Measurements from ENCODE around the gene SORL1-AS1.

The SORL1-AS1 gene

GRCh38 chr11:121427400-121427744 lies 25.4 kb downstream of the SORL1-AS1 start:
- H3K4me1 Mint-ChIP-seq (ENCODE audit: low read depth), result peaks cover 23% of the 10 kb centered on the region
- no peak for DNase-seq (ENCODE audit: low spot score)
- peaks cover 5% of the 10 kb centered on the region for H3K27me3 Mint-ChIP-seq (ENCODE audit: insufficient read depth)
- H3K36me3 Mint-ChIP-seq (ENCODE audit: low read depth), result peaks cover 5% of the 10 kb centered on the region
- H3K27ac Mint-ChIP-seq, result no peak overlapping the region
- intact Hi-C loops (cut with micrococcal nuclease), result no loop called here
- H3K4me3 Mint-ChIP-seq, result no peak overlapping the region
- H3K9me3 Mint-ChIP-seq, result peaks cover 11% of the 10 kb centered on the region

GRCh38 chr11:121426476-121427399 lies 26.0 kb downstream of the SORL1-AS1 start:
- Mint-ChIP-seq H3K4me3 (peak overlapping the region; percentile 63), H3K27ac (no peak overlapping the region), H3K9me3 (peaks cover 11% of the 10 kb centered on the region), H3K27me3 (ENCODE audit: insufficient read depth) (peaks cover 5% of the 10 kb centered on the region), H3K36me3 (ENCODE audit: low read depth) (peaks cover 4% of the 10 kb centered on the region), H3K4me1 (ENCODE audit: low read depth) (peaks cover 23% of the 10 kb centered on the region)
- intact Hi-C loops (cut with micrococcal nuclease), result no loop called here
- DNase-seq (ENCODE audit: low spot score), result no peak

GRCh38 chr11:121425828-121426227 lies 26.9 kb downstream of the SORL1-AS1 start:
- DNase-seq (ENCODE audit: low spot score), result no peak
- Mint-ChIP-seq H3K27ac (no peak overlapping the region), H3K4me3 (no peak overlapping the region), H3K27me3 (ENCODE audit: insufficient read depth) (peaks cover 5% of the 10 kb centered on the region), H3K36me3 (ENCODE audit: low read depth) (peaks cover 3% of the 10 kb centered on the region), H3K9me3 (peaks cover 11% of the 10 kb centered on the region), H3K4me1 (ENCODE audit: low read depth) (peaks cover 29% of the 10 kb centered on the region)
- intact Hi-C loops (cut with micrococcal nuclease), result no loop called here

GRCh38 chr11:121422675-121423074 lies 30.1 kb downstream of the SORL1-AS1 start:
- DNase-seq (ENCODE audit: low spot score), result no peak
- Mint-ChIP-seq H3K27me3 (ENCODE audit: insufficient read depth) (peaks cover 2% of the 10 kb centered on the region), H3K36me3 (ENCODE audit: low read depth) (peaks cover 3% of the 10 kb centered on the region), H3K9me3 (peaks cover 11% of the 10 kb centered on the region), H3K4me1 (ENCODE audit: low read depth) (peaks cover 53% of the 10 kb centered on the region), H3K27ac (no peak overlapping the region), H3K4me3 (no peak overlapping the region)
- intact Hi-C loops (cut with micrococcal nuclease), result loop anchor here (5.0 kb wide), 2 partner anchors 55 to 130 kb away; partner anchors contain the start of gene SC5D

GRCh38 chr11:121421149-121421901 lies 31.4 kb downstream of the SORL1-AS1 start:
- Mint-ChIP-seq H3K4me3 (no peak overlapping the region), H3K4me1 (ENCODE audit: low read depth) (peaks cover 59% of the 10 kb centered on the region), H3K27me3 (ENCODE audit: insufficient read depth) (peaks cover 2% of the 10 kb centered on the region), H3K36me3 (ENCODE audit: low read depth) (peaks cover 3% of the 10 kb centered on the region), H3K27ac (peak overlapping the region; percentile 25), H3K9me3 (peaks cover 11% of the 10 kb centered on the region)
- no peak for DNase-seq (ENCODE audit: low spot score)
- intact Hi-C loops (cut with micrococcal nuclease), result loop anchor here (5.0 kb wide), 2 partner anchors 54 to 129 kb away; partner anchors contain the start of gene SC5D

- intact Hi-C loops (cut with micrococcal nuclease), result loop anchor here (5.0 kb wide), 2 partner anchors 53 to 128 kb away; partner anchors contain the start of gene SC5D
- H3K4me3 Mint-ChIP-seq, result peak overlapping the region; percentile 28
- H3K27me3 Mint-ChIP-seq (ENCODE audit: insufficient read depth), result no peaks in the 10 kb centered on the region
- peaks cover 5% of the 10 kb centered on the region for H3K9me3 Mint-ChIP-seq
- peaks cover 3% of the 10 kb centered on the region for H3K36me3 Mint-ChIP-seq (ENCODE audit: low read depth)
- H3K27ac Mint-ChIP-seq, result peak overlapping the region; percentile 6
- peaks cover 65% of the 10 kb centered on the region for H3K4me1 Mint-ChIP-seq (ENCODE audit: low read depth)
- DNase-seq (ENCODE audit: low spot score), result no peak
Observed at GRCh38 chr11:121420398-121420797, 32.4 kb downstream of the SORL1-AS1 start.

GRCh38 chr11:121419836-121420235 lies 32.9 kb downstream of the SORL1-AS1 start:
- no peaks in the 10 kb centered on the region for H3K9me3 Mint-ChIP-seq
- DNase-seq (ENCODE audit: low spot score), result no peak
- H3K4me3 Mint-ChIP-seq, result no peak overlapping the region
- H3K4me1 Mint-ChIP-seq (ENCODE audit: low read depth), result peaks cover 70% of the 10 kb centered on the region
- intact Hi-C loops (cut with micrococcal nuclease), result loop anchor here (2.0 to 5.0 kb wide), 3 partner anchors 33 to 128 kb away; partner anchors contain the start of genes SC5D, SORL1 and SORL1-AS1
- H3K27ac Mint-ChIP-seq, result peak overlapping the region; percentile 3
- H3K36me3 Mint-ChIP-seq (ENCODE audit: low read depth), result no peaks in the 10 kb centered on the region
- no peaks in the 10 kb centered on the region for H3K27me3 Mint-ChIP-seq (ENCODE audit: insufficient read depth)

GRCh38 chr11:121418625-121419114 lies 34.1 kb downstream of the SORL1-AS1 start:
- H3K4me3 Mint-ChIP-seq, result no peak overlapping the region
- no peaks in the 10 kb centered on the region for H3K36me3 Mint-ChIP-seq (ENCODE audit: low read depth)
- DNase-seq (ENCODE audit: low spot score), result peak; percentile 33
- H3K4me1 Mint-ChIP-seq (ENCODE audit: low read depth), result peaks cover 70% of the 10 kb centered on the region
- H3K9me3 Mint-ChIP-seq, result no peaks in the 10 kb centered on the region
- H3K27me3 Mint-ChIP-seq (ENCODE audit: insufficient read depth), result no peaks in the 10 kb centered on the region
- intact Hi-C loops (cut with micrococcal nuclease), result loop anchor here (1.0 to 2.0 kb wide), 2 partner anchors 34 to 46 kb away; partner anchors contain the start of genes SORL1 and SORL1-AS1
- peak overlapping the region; percentile 8 for H3K27ac Mint-ChIP-seq

GRCh38 chr11:121417607-121418006 lies 35.2 kb downstream of the SORL1-AS1 start:
- peaks cover 70% of the 10 kb centered on the region for H3K4me1 Mint-ChIP-seq (ENCODE audit: low read depth)
- H3K4me3 Mint-ChIP-seq, result peak overlapping the region; percentile 10
- H3K36me3 Mint-ChIP-seq (ENCODE audit: low read depth), result peaks cover 2% of the 10 kb centered on the region
- H3K27me3 Mint-ChIP-seq (ENCODE audit: insufficient read depth), result no peaks in the 10 kb centered on the region
- no peak for DNase-seq (ENCODE audit: low spot score)
- intact Hi-C loops (cut with micrococcal nuclease), result loop anchor here (1.0 to 2.0 kb wide), 3 partner anchors 35 to 99 kb away; partner anchors contain the start of genes SORL1 and SORL1-AS1
- H3K9me3 Mint-ChIP-seq, result no peaks in the 10 kb centered on the region
- H3K27ac Mint-ChIP-seq, result peak overlapping the region; percentile 40

GRCh38 chr11:121417055-121417551 lies 35.7 kb downstream of the SORL1-AS1 start:
- peak; percentile 27 for DNase-seq (ENCODE audit: low spot score)

GRCh38 chr11:121415856-121416255 lies 36.9 kb downstream of the SORL1-AS1 start:
- Mint-ChIP-seq H3K27ac (peak overlapping the region; percentile 10), H3K4me1 (ENCODE audit: low read depth) (peaks cover 52% of the 10 kb centered on the region), H3K36me3 (ENCODE audit: low read depth) (peaks cover 2% of the 10 kb centered on the region), H3K27me3 (ENCODE audit: insufficient read depth) (no peaks in the 10 kb centered on the region), H3K4me3 (no peak overlapping the region), H3K9me3 (no peaks in the 10 kb centered on the region)
- intact Hi-C loops (cut with micrococcal nuclease), result loop anchor here (2.0 kb wide), 1 partner anchor 97 kb away; no protein-coding TSS in a partner anchor
- DNase-seq (ENCODE audit: low spot score), result no peak

More at GRCh38 chr11:121417055-121417551, 35.7 kb downstream of the SORL1-AS1 start:
- Mint-ChIP-seq H3K27me3 (ENCODE audit: insufficient read depth) (no peaks in the 10 kb centered on the region), H3K4me3 (peak overlapping the region; percentile 12), H3K27ac (peak overlapping the region; percentile 40), H3K36me3 (ENCODE audit: low read depth) (peaks cover 2% of the 10 kb centered on the region), H3K4me1 (ENCODE audit: low read depth) (peaks cover 65% of the 10 kb centered on the region), H3K9me3 (no peaks in the 10 kb centered on the region)
- intact Hi-C loops (cut with micrococcal nuclease), result loop anchor here (2.0 kb wide), 1 partner anchor 98 kb away; no protein-coding TSS in a partner anchor

- Mint-ChIP-seq H3K4me1 (ENCODE audit: low read depth) (peaks cover 40% of the 10 kb centered on the region), H3K9me3 (no peaks in the 10 kb centered on the region), H3K27me3 (ENCODE audit: insufficient read depth) (no peaks in the 10 kb centered on the region), H3K4me3 (no peak overlapping the region), H3K36me3 (ENCODE audit: low read depth) (peaks cover 2% of the 10 kb centered on the region), H3K27ac (no peak overlapping the region)
- no peak for DNase-seq (ENCODE audit: low spot score)
- intact Hi-C loops (cut with micrococcal nuclease), result no loop called here
Observed at GRCh38 chr11:121414141-121414913, 38.4 kb downstream of the SORL1-AS1 start.

Measured in activated T-helper 1 cell treated with anti-CD3 and anti-CD28 coated beads, Interleukin-12 subunit alpha, Interleukin-12 subunit beta, Interleukin-2, Interleukin-4 antibody, amounts not matched to agents 30 ng/mL and 10 ng/mL and 1 ng/mL, durations not matched to agents 14 hours and 24 hours and 36 hours (primary cell).